HCT116 (cell line): ENCODE measurements around the gene C19orf18. TPM values are rescaled to one million over a fixed set of nuclear protein-coding genes. Genes with fewer than 3 reads are reported as not detected.

Source experiments
- ATAC-seq: fragments of 200-7000 bp; cut with Tn5 transposase; 2 replicates; pipeline ENCODE4 v1.9.1; 2020; ENCODE audit warnings: mild to moderate bottlenecking, moderate library complexity
- BruUV-seq: library from RNA; stranded (reverse); fragments of 400-500 nt; replicated peaks from 2 replicates; lab custom pipeline; 2021; lab: Mats Ljungman, UMichigan
- CTCF ChIA-PET: fragments of 300-600 bp; sonication (Branson Sonifier 250); formaldehyde crosslinking; loops from one replicate; lab custom pipeline; 2021; ENCODE audit warnings: antibody characterized with exemption; lab: Charles Lee
- POLR2A ChIA-PET: fragments of 300-600, 350-600 bp; sonication (Branson Sonifier 250); formaldehyde crosslinking; loops from one replicate; lab custom pipeline; 2021; ENCODE audit warnings: antibody characterized with exemption; lab: Charles Lee
- RAD21 ChIA-PET, 2 experiments: fragments of 300-600 bp; sonication (Branson Sonifier 250); formaldehyde crosslinking; loops; one replicate each; lab custom pipeline; 2023; ENCODE audit warnings: low total read pairs in 2 of 2; ENCODE audit not compliant: uncharacterized antibody in 2 of 2, unreplicated experiment in 2 of 2, low non-redundant PET in 1 of 2; lab: Charles Lee
- DNase-seq: peaks from one replicate; pipeline ENCODE4 v3.0.0-alpha.2; 2010; ENCODE audit warnings: low read depth, low spot score
- H2AFZ ChIP-seq: fragments of 200-600 bp; shearing (Covaris generic), sonication (generic); 2 replicates; pipeline ENCODE4 v1.6.1; 2017; ENCODE audit warnings: low read depth, mixed run types, mixed read lengths, antibody characterized with exemption, low read length; ENCODE audit not compliant: poor library complexity, severe bottlenecking
- H3K27ac ChIP-seq: 2 replicates; pipeline ENCODE4 v1.5.1; 2012; ENCODE audit warnings: low read depth, low read length
- H3K27me3 ChIP-seq: fragments of 200-600 bp; sonication (generic); 2 replicates; pipeline ENCODE4 v1.6.1; 2016; ENCODE audit warnings: mixed run types, low read length, mixed read lengths; ENCODE audit not compliant: insufficient read depth
- H3K36me3 ChIP-seq, 2 experiments: fragments of 200-500 bp in 1 of 2; fragments of 200-600 bp in 1 of 2; sonication (Bioruptor generic) in 1 of 2; sonication (generic) in 1 of 2; 2 replicates each; pipeline versions ENCODE4 v1.5.1 to v1.6.1; 2014 to 2016; ENCODE audit warnings: low read length in 2 of 2, inconsistent platforms in 1 of 2, mixed read lengths in 1 of 2, mixed run types in 1 of 2; ENCODE audit not compliant: insufficient read depth in 2 of 2, control insufficient read depth in 1 of 2
- H3K4me1 ChIP-seq, 2 experiments: fragments of 200-600 bp in 1 of 2; sonication (generic) in 1 of 2; 2 replicates each; pipeline versions ENCODE4 v1.5.1 to v1.6.1; 2012 to 2017; ENCODE audit warnings: low read length in 2 of 2, inconsistent platforms in 1 of 2, mild to moderate bottlenecking in 1 of 2, mixed read lengths in 1 of 2, mixed run types in 1 of 2, moderate library complexity in 1 of 2; ENCODE audit not compliant: insufficient read depth in 2 of 2, control insufficient read depth in 1 of 2
- H3K4me2 ChIP-seq: fragments of 200-600 bp; sonication (generic); 2 replicates; pipeline ENCODE4 v1.6.1; 2017; ENCODE audit warnings: mixed run types, low read length, mixed read lengths
- H3K4me3 ChIP-seq, 2 experiments: fragments of 200-600 bp in 1 of 2; sonication (generic) in 1 of 2; replicated peaks in 1 of 2; 2 replicates each; pipeline ENCODE4 v1.5.1; 2011 to 2016; ENCODE audit warnings: low read length in 2 of 2, control low read depth in 1 of 2, low read depth in 1 of 2, mild to moderate bottlenecking in 1 of 2, mixed read lengths in 1 of 2, mixed run types in 1 of 2
- H3K79me2 ChIP-seq: fragments of 200-600 bp; sonication (generic); 2 replicates; pipeline ENCODE4 v1.6.1; 2017; ENCODE audit warnings: mild to moderate bottlenecking, mixed run types, low read length, moderate library complexity, mixed read lengths; ENCODE audit not compliant: insufficient read depth
- H3K9ac ChIP-seq: fragments of 200-600 bp; sonication (generic); 2 replicates; pipeline ENCODE4 v1.6.1; 2016; ENCODE audit warnings: low read length, mixed read lengths
- H3K9me2 ChIP-seq: fragments of 200-600 bp; sonication (generic), shearing (Covaris generic); 2 replicates; pipeline ENCODE4 v1.6.1; 2017; ENCODE audit warnings: mixed run types, mild to moderate bottlenecking, moderate library complexity; ENCODE audit not compliant: insufficient read depth
- H3K9me3 ChIP-seq, 2 experiments: fragments of 200-500 bp in 1 of 2; fragments of 200-600 bp in 1 of 2; sonication (Bioruptor generic) in 1 of 2; sonication (generic) in 1 of 2; 2 replicates each; pipeline ENCODE4 v1.6.1; 2014 to 2017; ENCODE audit warnings: low read length in 2 of 2, mixed read lengths in 2 of 2, inconsistent platforms in 1 of 2, low read depth in 1 of 2, mild to moderate bottlenecking in 1 of 2, mixed run types in 1 of 2, moderate library complexity in 1 of 2; ENCODE audit not compliant: control insufficient read depth in 1 of 2, insufficient read depth in 1 of 2
- H4K20me1 ChIP-seq: fragments of 200-600 bp; sonication (generic), shearing (Covaris generic); 2 replicates; pipeline ENCODE4 v1.6.1; 2017; ENCODE audit warnings: mixed run types, mild to moderate bottlenecking, moderate library complexity; ENCODE audit not compliant: insufficient read depth
- ATF3 ChIP-seq: IDR thresholded peaks from 2 replicates; pipeline ENCODE4 v1.6.1; 2012
- CEBPB ChIP-seq: IDR thresholded peaks from 2 replicates; pipeline ENCODE4 v1.6.1; 2012; ENCODE audit warnings: low read depth
- CTCF ChIP-seq, 3 experiments: fragments of 200-600 bp in 1 of 3; sonication (generic) in 1 of 3; IDR thresholded peaks in 2 of 3; conservative IDR thresholded peaks in 1 of 3; 2 replicates each; pipeline ENCODE4 v1.5.1; 2012 to 2017; ENCODE audit warnings: low read depth in 2 of 3, low read length in 2 of 3, antibody characterized with exemption in 1 of 3, borderline replicate concordance in 1 of 3, control low read depth in 1 of 3, mild to moderate bottlenecking in 1 of 3, mixed read lengths in 1 of 3, mixed run types in 1 of 3, moderate library complexity in 1 of 3; ENCODE audit not compliant: insufficient read depth in 1 of 3
- EGR1 ChIP-seq: IDR thresholded peaks from 2 replicates; pipeline ENCODE4 v1.6.1; 2012; ENCODE audit warnings: low read depth
- ELF1 ChIP-seq: IDR thresholded peaks from 2 replicates; pipeline ENCODE4 v1.6.1; 2012; ENCODE audit warnings: low read depth, borderline replicate concordance
- EZH2phosphoT487 ChIP-seq: fragments of 200-600 bp; IDR thresholded peaks from 2 replicates; pipeline ENCODE4 v1.6.1; 2018; ENCODE audit warnings: antibody characterized with exemption, borderline replicate concordance
- FOSL1 ChIP-seq: IDR thresholded peaks from 2 replicates; pipeline ENCODE4 v1.6.1; 2012; ENCODE audit warnings: low read depth
- JUND ChIP-seq: IDR thresholded peaks from 2 replicates; pipeline ENCODE4 v1.6.1; 2012
- MAX ChIP-seq: IDR thresholded peaks from 2 replicates; pipeline ENCODE4 v1.6.1; 2012
- POLR2A ChIP-seq: IDR thresholded peaks from 2 replicates; pipeline ENCODE4 v1.7.0; 2011; ENCODE audit warnings: borderline replicate concordance; ENCODE audit not compliant: insufficient read depth, insufficient read length; ENCODE audit errors: extremely low read depth
- POLR2AphosphoS5 ChIP-seq: IDR thresholded peaks from 2 replicates; pipeline ENCODE4 v1.6.1; 2011; ENCODE audit warnings: mild to moderate bottlenecking, low read depth, low read length, moderate library complexity
- RAD21 ChIP-seq: IDR thresholded peaks from 2 replicates; pipeline ENCODE4 v1.6.1; 2012; ENCODE audit warnings: low read depth, mild to moderate bottlenecking
- REST ChIP-seq: IDR thresholded peaks from 2 replicates; pipeline ENCODE4 v1.6.1; 2012; ENCODE audit warnings: low read depth
- TCF7L2 ChIP-seq: IDR thresholded peaks from 2 replicates; pipeline ENCODE4 v1.7.0; 2011; ENCODE audit warnings: borderline replicate concordance, inconsistent platforms; ENCODE audit not compliant: insufficient read depth, insufficient read length; ENCODE audit errors: extremely low read depth
- ZBTB33 ChIP-seq: IDR thresholded peaks from 2 replicates; pipeline ENCODE4 v1.6.1; 2011; ENCODE audit warnings: mild to moderate bottlenecking, low read length, moderate library complexity; ENCODE audit not compliant: insufficient replicate concordance; ENCODE audit errors: extremely low read depth
- ZFX ChIP-seq: fragments of 450-650 bp; IDR thresholded peaks from 2 replicates; pipeline ENCODE4 v1.6.1; 2017
- ZNF274 ChIP-seq: fragments of 200-500 bp; sonication (Bioruptor generic); IDR thresholded peaks from 2 replicates; pipeline ENCODE4 v1.6.1; 2014; ENCODE audit warnings: mild to moderate bottlenecking, low read depth, low read length, inconsistent platforms
- intact Hi-C: fragments of 100-400 bp; cut with micrococcal nuclease; formaldehyde crosslinking; loops from 2 replicates; pipeline ENCODE4 v1.10.0; 2022
- total RNA-seq: library from RNA; stranded (reverse); gene quantifications from one replicate; pipeline ENCODE4 v1.2.1, GENCODE V29; 2021; ENCODE audit not compliant: unreplicated experiment

Gene C19orf18
- total RNA-seq, 1 experiment from 2014 or later: not detected

- no peak for TF ChIP-seq TCF7L2
- TF ChIP-seq RAD21: no peak
- no peak for TF ChIP-seq EZH2phosphoT487
- no peak for TF ChIP-seq POLR2A
These were observed 39.8 kb upstream of the C19orf18 start (continued) for GRCh38 chr19:58014141-58014540.

- H3K4me2 ChIP-seq: no peak overlapping the region
- H3K4me1 ChIP-seq: no peaks in the 10 kb centered on the region
- BruUV-seq: no TSS peak
- intact Hi-C loops: no loop called here
- no peaks in the 10 kb centered on the region for H3K36me3 ChIP-seq
- H4K20me1 ChIP-seq: no peaks in the 10 kb centered on the region
- H3K9me3 ChIP-seq: peaks cover 0 to 11% of the 10 kb centered on the region in 2 experiments; a peak in 2 of 4 replicates
- no peak overlapping the region for H2AFZ ChIP-seq
- POLR2A ChIA-PET: no interaction called here
- DNase-seq (no peak), ATAC-seq (no peak)
- no peaks in the 10 kb centered on the region for H3K9me2 ChIP-seq
- RAD21 ChIA-PET: no interaction called here
- no peak overlapping the region for H3K4me3 ChIP-seq
- H3K79me2 ChIP-seq: no peaks in the 10 kb centered on the region
- TF ChIP-seq POLR2A (no peak), ELF1 (no peak), RAD21 (no peak), REST (no peak), JUND (no peak), ZNF274 (no peak), FOSL1 (no peak), EGR1 (no peak), ATF3 (no peak), ZBTB33 (no peak), POLR2AphosphoS5 (no peak), CTCF (IDR thresholded peaks at IDR 0.05 in 2 of 3, conservative IDR thresholded peaks at IDR 0.05 in 1 of 3; ENCODE audit: borderline replicate concordance in 1 of 3, insufficient read depth in 1 of 3, low read depth in 2 of 3, low read length in 2 of 3) (no peak), CEBPB (no peak), ZFX (no peak), MAX (no peak)
- CTCF ChIA-PET: no interaction called here
- no peak overlapping the region for H3K9ac ChIP-seq
- no peaks in the 10 kb centered on the region for H3K27me3 ChIP-seq
- no peak overlapping the region for H3K27ac ChIP-seq
These were observed 36.2 kb upstream of the C19orf18 start for GRCh38 chr19:58010507-58010906.
